HG03460 (cell line): ENCODE results near the gene OR2G2.

Experiments
- ATAC-seq: cut with Tn5 transposase; IDR thresholded peaks from one replicate; pipeline ENCODE4 v1.9.1; 2021; ENCODE audit not compliant: unreplicated experiment

Gene OR2G2

DNA sequence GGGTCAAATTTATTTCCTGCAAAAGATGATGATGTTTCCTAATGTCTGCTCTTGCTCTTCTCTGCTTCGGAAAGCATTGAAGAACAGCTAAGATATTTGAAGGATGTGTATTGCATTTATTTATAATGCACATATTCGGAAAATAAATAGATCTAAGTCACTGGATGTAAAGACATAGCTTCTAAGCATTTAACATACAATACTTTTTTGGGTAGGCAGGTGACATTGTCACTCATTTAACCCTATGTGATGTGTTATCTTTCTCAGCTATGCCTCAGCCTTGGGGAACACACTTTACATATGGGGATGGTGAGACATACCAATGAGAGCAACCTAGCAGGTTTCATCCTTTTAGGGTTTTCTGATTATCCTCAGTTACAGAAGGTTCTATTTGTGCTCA, at the start of gene OR2G2:
OR2G2 (plus strand) TSS at position 301 of the 400 bp plus-strand sequence; CDS start at position 301, 0 bp downstream.
- ATAC-seq, result no peak

DNA sequence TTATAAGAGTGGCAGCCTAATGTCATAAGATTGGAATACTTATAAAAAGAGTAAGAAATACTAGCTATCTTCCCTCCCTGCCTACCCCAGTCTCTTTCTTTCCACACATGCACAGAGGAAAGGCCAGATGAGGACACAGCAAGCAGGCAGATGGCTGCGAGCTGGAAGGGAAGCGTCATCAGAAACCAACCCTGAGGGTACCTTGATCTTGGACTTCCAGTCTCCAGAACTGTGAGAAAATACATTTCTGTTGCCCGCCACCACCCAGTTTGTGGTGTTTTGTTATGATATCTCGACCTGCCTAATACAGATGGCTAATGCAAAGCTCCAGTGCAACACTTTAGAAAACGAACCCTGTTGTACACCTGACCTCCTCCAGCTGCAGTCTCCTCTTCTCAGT, 49.6 kb upstream of the OR2G2 start:
- no peak for ATAC-seq

- ATAC-seq, result no peak
These were observed 48.9 kb upstream of the OR2G2 start for GRCh38 chr1:247539215-247539614.

DNA sequence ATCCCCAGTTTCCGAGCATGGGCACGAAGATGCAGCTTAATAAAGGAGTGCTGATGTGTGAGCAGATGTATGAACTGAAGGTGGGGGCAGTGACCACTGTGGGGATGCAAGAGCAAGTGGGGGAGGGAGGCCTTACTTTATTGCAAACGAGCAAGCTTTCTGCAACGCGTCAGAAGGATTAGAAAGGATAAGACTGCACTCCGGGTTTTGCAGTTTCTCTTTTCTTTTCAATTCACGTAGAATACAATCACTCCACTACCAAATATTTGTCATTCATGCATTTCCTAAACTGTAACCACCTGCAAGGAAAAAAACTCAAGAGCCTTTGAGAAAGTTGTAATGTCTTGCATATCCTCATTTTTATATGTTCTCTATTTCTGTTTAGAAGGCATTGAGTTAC, 47.6 kb upstream of the OR2G2 start:
- no peak for ATAC-seq

- no peak for ATAC-seq
These were observed 45.3 kb upstream of the OR2G2 start for GRCh38 chr1:247542811-247543210.

DNA sequence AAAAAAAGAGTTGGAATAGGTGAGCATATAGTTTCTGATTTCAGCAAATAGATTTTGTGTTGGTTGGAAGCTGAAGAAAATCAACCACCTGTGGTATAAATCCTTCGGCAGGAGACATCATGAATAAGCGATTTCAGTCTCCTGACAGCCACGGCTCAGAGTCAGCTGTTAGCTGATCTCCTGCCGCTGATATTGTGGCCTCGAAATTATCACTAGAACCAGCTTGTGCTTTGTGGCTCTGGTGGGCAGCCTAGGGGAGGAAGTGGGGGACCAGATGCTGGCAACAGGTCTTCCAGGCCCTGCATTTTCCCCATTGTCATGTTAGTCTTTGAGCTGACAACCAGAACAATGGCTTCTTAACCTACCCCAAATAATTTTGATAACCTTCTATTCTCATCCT, 40.1 kb upstream of the OR2G2 start:
- ATAC-seq, result no peak

DNA sequence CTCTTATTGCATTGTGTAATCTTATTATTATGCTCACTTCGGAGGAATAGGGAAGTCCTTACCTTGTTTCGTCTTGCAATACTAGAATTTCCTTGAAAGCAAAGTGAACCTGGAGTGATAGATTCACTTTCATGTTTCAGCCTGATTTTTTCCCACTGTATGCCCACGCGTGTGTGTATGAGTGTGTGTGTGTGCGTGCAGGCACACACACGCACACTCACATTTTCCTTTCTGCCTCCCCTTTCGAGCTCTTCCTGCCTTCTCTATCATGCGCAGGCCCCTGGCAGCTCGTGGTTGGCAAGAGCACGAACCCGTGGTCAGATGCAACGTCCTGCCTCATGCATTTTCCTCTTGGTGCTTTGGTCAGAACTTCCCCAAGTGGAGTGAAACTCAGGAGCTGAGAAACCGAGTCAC, 39.4 kb upstream of the OR2G2 start, which contains the start of gene GCSAML:
GCSAML (plus strand) TSS at position 366 of the 414 bp plus-strand sequence. CDS start 58 bp downstream, outside the sequence.
- ATAC-seq, result no peak

DNA sequence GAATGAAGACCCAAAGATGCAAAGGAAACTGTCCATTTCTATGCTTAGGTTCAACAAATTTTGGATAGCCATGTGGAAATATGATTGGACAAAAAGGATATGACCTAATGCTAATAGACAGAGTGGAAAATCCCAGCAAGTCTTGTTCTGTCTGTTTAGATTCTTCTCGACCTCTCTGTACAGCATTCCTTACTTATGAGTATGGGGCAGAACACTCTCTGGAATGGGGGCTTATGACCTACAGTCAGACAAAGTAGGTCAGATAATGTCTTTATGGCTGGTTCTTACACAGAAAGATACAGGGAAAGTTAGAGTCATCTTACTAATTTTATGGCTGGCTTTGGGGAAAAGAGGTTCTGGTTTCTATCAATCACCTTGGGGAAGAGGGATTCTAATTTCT, 36.4 kb upstream of the OR2G2 start:
- ATAC-seq, result no peak

DNA sequence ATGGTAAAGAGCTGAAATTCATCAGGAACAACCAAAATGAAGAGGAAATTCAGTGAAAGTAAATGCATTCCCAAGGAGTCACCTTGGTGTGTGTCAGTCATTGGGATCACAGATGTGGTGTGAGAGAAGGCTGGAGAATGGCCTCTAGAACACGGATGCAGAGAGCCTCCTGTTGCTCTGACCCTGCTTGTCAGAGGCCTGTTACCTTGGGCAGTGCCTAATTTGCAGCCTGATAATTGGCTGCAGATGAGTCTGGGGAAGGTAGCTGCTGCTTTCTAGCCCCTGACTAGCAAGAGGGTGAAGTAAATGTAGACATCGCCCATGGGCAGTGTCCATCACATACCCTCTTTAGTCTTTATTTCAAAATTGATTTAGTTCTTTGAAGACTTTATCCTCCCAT, 35.9 kb upstream of the OR2G2 start:
- ATAC-seq, result no peak

GRCh38 chr1:247557926-247558674, 30.1 kb upstream of the OR2G2 start:
- ATAC-seq, result no peak

GRCh38 chr1:247561711-247562110, 26.4 kb upstream of the OR2G2 start:
- ATAC-seq, result no peak

DNA sequence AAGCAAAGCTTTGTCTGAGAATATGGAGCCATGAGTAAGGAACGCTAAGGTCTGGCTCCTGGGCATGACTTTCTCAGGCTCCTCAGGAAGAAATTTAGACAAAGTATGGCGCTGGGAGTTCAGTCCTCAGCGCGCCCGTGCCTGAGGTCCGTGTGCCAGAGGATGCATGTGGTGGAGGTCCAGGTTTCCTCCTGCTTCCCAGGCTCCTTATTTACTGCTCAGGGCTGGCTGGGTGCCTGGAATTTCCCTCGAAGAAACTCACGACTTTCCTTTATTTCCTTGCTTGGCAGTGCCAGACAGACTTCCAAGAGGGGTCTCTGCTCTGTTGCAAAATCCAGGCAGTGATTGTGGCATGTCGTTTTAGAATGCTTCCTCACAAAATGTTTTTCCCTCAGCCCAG, 26.0 kb upstream of the OR2G2 start:
- ATAC-seq, result no peak

- ATAC-seq, result no peak
These were observed 13.9 kb upstream of the OR2G2 start for GRCh38 chr1:247574236-247574635.

GRCh38 chr1:247574664-247575063, 13.5 kb upstream of the OR2G2 start:
- no peak for ATAC-seq

GRCh38 chr1:247576514-247576913, 11.6 kb upstream of the OR2G2 start:
- ATAC-seq, result no peak

GRCh38 chr1:247578946-247579460, 9.2 kb upstream of the OR2G2 start:
- no peak for ATAC-seq

DNA sequence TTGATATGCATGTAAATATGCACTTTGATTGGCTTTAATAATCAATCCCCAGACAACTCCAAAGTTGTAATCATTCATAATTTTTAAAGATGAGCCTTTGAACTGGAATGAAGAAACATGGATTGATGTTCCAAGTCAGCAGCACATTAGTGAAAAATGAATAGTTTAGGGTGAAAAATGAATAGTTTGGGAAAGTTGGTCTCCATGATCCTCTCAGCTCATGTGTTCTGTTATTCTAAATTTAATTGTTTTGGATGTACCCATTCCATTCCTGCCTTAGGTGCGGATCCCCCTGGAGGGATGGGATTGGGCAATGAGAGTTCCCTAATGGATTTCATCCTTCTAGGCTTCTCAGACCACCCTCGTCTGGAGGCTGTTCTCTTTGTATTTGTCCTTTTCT, 17.1 kb downstream of the OR2G2 start, which contains the start of gene OR2G3:
OR2G3 (plus strand) TSS at position 301 of the 400 bp plus-strand sequence; CDS start at position 301, 0 bp downstream.
- ATAC-seq, result no peak

DNA sequence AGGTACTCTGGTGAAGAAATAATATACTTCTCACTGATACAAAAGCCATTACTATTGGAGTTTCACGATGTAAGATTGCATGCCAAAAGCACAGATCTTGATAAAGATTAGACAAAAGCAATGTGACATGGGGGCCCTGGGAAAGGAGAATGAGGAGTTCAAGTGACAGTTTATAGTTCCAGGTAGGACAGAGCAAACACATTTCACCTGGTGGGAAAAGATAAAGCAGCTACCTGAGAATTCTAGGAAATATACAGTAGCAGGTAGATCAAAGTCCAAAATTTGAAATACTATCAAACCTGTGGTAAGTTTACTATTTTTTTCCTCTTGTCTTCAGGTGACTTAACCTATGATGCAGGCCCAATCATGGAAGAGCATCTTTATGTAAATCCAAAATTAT, 25.2 kb downstream of the OR2G2 start:
- no peak for ATAC-seq

GRCh38 chr1:247614625-247615024, 26.5 kb downstream of the OR2G2 start:
- ATAC-seq, result no peak

DNA sequence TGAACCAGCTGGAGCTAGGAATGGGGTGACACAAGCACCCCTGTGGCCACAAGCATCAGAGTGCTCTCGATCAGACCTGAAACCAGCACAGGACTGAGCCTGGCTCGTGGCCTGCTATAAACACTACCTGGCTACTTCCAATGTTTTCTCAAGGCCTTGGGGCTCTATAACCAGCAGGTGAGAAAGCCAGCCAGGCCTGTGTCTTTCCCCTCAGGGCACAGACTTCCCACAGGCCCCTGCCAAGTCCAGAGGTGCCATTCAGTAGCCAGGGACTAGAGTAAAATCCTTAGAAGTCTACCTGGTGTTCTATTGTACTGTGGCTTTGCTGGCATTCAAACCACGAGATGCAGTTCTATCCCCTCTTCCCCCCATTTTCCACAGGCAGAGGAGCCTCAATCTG, 39.8 kb downstream of the OR2G2 start:
- ATAC-seq, result no peak

DNA sequence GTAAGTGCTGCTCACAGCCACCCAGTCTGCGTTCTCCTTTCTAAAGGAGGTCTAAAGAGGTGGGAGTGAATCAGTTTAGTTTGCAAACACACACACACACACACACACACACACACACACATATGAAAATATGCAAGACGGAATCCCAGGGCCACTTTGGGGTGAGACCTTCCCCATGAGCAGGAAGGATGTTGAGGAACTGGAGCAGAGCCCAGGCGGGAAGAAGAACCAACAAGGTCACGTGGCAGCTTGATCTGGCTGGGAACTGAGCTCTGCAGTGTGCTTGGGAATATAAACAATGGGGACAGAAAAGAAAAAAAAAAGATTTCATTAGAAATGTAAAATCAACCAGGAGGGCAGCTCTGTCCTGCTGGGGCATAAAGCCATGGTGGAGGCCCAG, 49.9 kb downstream of the OR2G2 start:
- no peak for ATAC-seq

- no peak for ATAC-seq
These were observed 50.6 kb downstream of the OR2G2 start for GRCh38 chr1:247638781-247639180.
